Fibroblast of skin of left biceps (primary cell): ENCODE results near the gene TPP2.
A peak's percentile ranks its signal among the peaks of the same experiment; 100 is the strongest.

Experiments
- DNase-seq, 2 experiments: peaks; one replicate each; pipeline ENCODE4 v3.0.0-alpha.2; 2013; ENCODE audit warnings: low read depth in 2 of 2

Gene TPP2

GRCh38 chr13:102597029-102597961 is 509 bp downstream of the TPP2 start:
- DNase-seq, result no peak

GRCh38 chr13:102598061-102598460 is 1.3 kb downstream of the TPP2 start:
- DNase-seq, result no peak

GRCh38 chr13:102599426-102600012 is 2.7 kb downstream of the TPP2 start:
- DNase-seq, result no peak

GRCh38 chr13:102606537-102607309 is 9.9 kb downstream of the TPP2 start:
- DNase-seq, result no peak

GRCh38 chr13:102608974-102609373 is 12.2 kb downstream of the TPP2 start:
- no peak for DNase-seq

GRCh38 chr13:102609696-102610095 is 12.9 kb downstream of the TPP2 start:
- no peak for DNase-seq

GRCh38 chr13:102610296-102610895 is 13.6 kb downstream of the TPP2 start:
- no peak for DNase-seq

- DNase-seq, result no peak
These were observed 21.0 kb downstream of the TPP2 start for GRCh38 chr13:102617697-102618350.

- DNase-seq, result no peak
These were observed 23.7 kb downstream of the TPP2 start for GRCh38 chr13:102620516-102620915.

GRCh38 chr13:102626928-102627327 is 30.1 kb downstream of the TPP2 start:
- no peak for DNase-seq

- DNase-seq, result no peak
These were observed 31.8 kb downstream of the TPP2 start for GRCh38 chr13:102628559-102628958.

- DNase-seq, result no peak
These were observed 34.4 kb downstream of the TPP2 start for GRCh38 chr13:102631198-102631597.

GRCh38 chr13:102638741-102639140 is 42.0 kb downstream of the TPP2 start:
- DNase-seq, result no peak

- DNase-seq, result no peak
These were observed 45.2 kb downstream of the TPP2 start for GRCh38 chr13:102642029-102642428.

GRCh38 chr13:102642475-102642874 is 45.7 kb downstream of the TPP2 start:
- DNase-seq, result no peak

- no peak for DNase-seq
These were observed 46.9 kb downstream of the TPP2 start for GRCh38 chr13:102643656-102644055.

- no peak for DNase-seq
These were observed 48.9 kb downstream of the TPP2 start for GRCh38 chr13:102645701-102646100.

GRCh38 chr13:102648046-102648445 is 51.3 kb downstream of the TPP2 start:
- no peak for DNase-seq

GRCh38 chr13:102650444-102650843 is 53.7 kb downstream of the TPP2 start:
- no peak for DNase-seq

- DNase-seq, result peak; percentile 14 to 20
These were observed 54.6 kb downstream of the TPP2 start for GRCh38 chr13:102651392-102651791.

GRCh38 chr13:102651892-102652291 is 55.1 kb downstream of the TPP2 start:
- DNase-seq, result peak; percentile 0 to 17
